SK-N-MC (cell line): ENCODE measurements around the gene SLC7A10.

Experiments
- DNase-seq: peaks from one replicate; pipeline ENCODE4 v3.0.0-alpha.2; 2011; ENCODE audit warnings: low read depth, low spot score
- H3K27ac ChIP-seq: fragments of 200-600 bp; sonication (generic); 2 replicates; pipeline ENCODE4 v1.5.1; 2016; ENCODE audit warnings: mixed run types
- H3K36me3 ChIP-seq: fragments of 200-600 bp; sonication (generic); 2 replicates; pipeline ENCODE4 v1.6.1; 2017; ENCODE audit warnings: antibody characterized with exemption, low read length, mixed read lengths; ENCODE audit not compliant: insufficient read depth
- H3K4me3 ChIP-seq: fragments of 200-600 bp; sonication (generic); 2 replicates; pipeline ENCODE4 v1.5.1; 2016
- H3K9ac ChIP-seq: fragments of 200-600 bp; sonication (generic); 2 replicates; pipeline ENCODE4 v1.8.0; 2017; ENCODE audit warnings: mixed run types, mixed read lengths; ENCODE audit not compliant: insufficient read length
- H3K9me3 ChIP-seq: fragments of 200-600 bp; sonication (generic); 2 replicates; pipeline ENCODE4 v1.6.1; 2017; ENCODE audit warnings: low read depth, mild to moderate bottlenecking, antibody characterized with exemption, low read length, moderate library complexity, mixed read lengths
- EZH2 ChIP-seq: fragments of 200-600 bp; sonication (generic); IDR thresholded peaks from one replicate; pipeline ENCODE4 v1.6.1; 2017; ENCODE audit warnings: antibody characterized with exemption
- FOXP2 ChIP-seq: optimal IDR thresholded peaks from 2 replicates; pipeline ENCODE3; 2011; ENCODE audit warnings: mild to moderate bottlenecking, moderate library complexity; ENCODE audit not compliant: insufficient read depth; ENCODE audit errors: extremely low read length, control extremely low read depth
- POLR2AphosphoS5 ChIP-seq: IDR thresholded peaks from 2 replicates; pipeline ENCODE4 v1.6.1; 2012; ENCODE audit warnings: mild to moderate bottlenecking, low read depth, low read length, borderline replicate concordance

SLC7A10 gene

DNA sequence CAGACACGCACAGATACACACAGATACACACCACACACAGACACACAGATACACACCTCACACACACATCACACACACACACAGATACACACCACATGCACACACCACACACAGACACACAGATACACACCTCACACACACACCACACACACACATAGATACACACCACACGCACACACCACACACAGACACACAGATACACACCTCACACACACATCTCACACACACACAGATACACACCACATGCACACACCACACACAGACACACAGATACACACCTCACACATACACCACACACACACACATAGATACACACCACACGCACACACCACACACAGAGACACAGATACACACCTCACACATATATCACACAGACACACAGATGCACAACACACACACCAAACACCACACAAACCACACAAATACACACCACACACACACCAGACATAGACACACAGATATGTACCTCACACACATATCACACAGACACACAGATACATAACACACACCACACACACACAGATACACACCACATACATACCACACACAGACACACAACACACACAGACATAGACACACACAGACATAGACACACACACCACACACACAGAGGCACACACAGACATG is 24.2 kb upstream of the SLC7A10 start:
- DNase-seq: no peak
- H3K9ac ChIP-seq: no peak overlapping the region
- no peaks in the 10 kb centered on the region for H3K36me3 ChIP-seq
- no peak for TF ChIP-seq POLR2AphosphoS5
- no peak for TF ChIP-seq EZH2
- TF ChIP-seq FOXP2: no peak
- H3K9me3 ChIP-seq: no peaks in the 10 kb centered on the region
- H3K27ac ChIP-seq: no peak overlapping the region
- no peak overlapping the region for H3K4me3 ChIP-seq

DNA sequence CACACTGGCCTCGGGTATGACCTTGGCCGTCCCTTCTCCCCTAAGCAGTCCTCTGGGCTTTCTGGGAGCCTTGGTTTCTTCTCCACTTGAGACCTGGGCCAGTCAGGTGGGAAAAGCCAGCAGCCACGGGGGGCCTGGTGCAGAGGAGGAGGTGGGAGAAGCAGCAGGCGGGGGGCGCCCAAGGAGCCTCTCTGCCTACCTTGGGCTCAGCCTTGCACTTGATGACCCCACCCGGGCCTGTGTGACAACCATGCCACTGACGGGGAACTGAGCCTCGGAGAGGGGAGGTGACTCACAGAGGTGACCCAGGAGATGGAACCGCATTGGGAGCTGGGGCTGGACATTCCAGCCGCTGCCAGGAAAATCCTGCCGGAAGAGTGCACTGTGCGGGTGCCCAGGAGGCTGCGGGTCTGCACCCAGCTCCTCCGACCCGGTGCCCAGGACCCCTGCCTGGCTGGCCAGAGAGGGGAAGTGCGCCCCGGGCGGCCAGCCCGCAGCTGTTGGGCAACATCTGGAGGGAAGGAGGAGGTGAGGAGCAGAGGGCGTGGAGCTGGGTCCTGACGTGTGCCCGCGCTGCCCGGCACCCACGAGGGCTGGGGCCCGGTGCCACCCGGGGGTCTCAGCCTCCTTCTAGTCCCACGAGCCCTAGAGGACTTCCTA is 23.4 kb upstream of the SLC7A10 start:
- no peak for DNase-seq
- no peaks in the 10 kb centered on the region for H3K36me3 ChIP-seq
- no peaks in the 10 kb centered on the region for H3K9me3 ChIP-seq
- no peak overlapping the region for H3K9ac ChIP-seq
- TF ChIP-seq POLR2AphosphoS5 (no peak), EZH2 (no peak), FOXP2 (no peak)
- H3K27ac ChIP-seq: no peak overlapping the region
- no peak overlapping the region for H3K4me3 ChIP-seq

DNA sequence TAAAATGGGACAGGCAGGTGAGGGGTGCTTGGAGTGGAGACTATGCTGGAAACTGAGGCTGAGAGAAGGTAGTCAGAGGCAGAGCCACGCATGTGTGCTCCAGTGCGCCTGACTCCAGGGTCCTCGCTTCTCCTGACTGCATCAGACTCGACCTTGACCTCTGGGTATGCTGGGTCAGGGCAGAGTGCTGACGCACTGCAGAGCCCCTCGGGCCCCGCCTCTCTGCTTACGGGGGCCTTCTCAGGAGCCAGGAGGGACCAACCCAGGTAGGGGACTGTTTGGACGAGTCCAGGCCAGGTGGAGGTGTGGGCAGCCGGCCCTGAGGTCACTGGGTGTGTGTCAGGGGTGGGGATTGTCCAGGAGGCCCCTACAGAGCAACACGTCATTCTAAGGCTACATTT is 22.9 kb upstream of the SLC7A10 start:
- no peak overlapping the region for H3K9ac ChIP-seq
- no peaks in the 10 kb centered on the region for H3K36me3 ChIP-seq
- DNase-seq: no peak
- H3K9me3 ChIP-seq: no peaks in the 10 kb centered on the region
- no peak overlapping the region for H3K27ac ChIP-seq
- H3K4me3 ChIP-seq: no peak overlapping the region
- no peak for TF ChIP-seq POLR2AphosphoS5
- TF ChIP-seq FOXP2: no peak

DNA sequence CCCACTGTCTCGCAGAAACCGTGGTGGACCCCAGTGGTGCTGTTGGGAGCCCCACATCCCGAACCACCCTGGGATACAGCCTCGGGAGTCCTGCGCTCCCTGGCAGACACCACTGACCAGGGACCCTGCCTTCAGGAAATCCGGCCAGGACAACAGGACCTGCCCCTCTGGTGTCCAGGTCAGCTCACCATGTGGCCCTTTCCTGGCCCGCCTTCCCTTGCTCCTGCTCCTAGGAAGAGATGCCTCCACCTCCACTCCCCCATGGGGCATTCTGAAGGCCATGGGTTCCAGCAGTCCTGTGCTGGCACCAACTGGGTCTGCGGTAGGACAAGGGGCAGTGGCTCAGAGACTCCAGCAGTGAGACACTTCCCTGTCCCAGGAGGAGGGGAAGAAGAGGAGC is 22.5 kb upstream of the SLC7A10 start:
- Histone ChIP-seq H3K9ac (no peak overlapping the region), H3K4me3 (no peak overlapping the region), H3K36me3 (no peaks in the 10 kb centered on the region), H3K27ac (no peak overlapping the region), H3K9me3 (no peaks in the 10 kb centered on the region)
- TF ChIP-seq EZH2 (no peak), POLR2AphosphoS5 (no peak), FOXP2 (no peak)
- no peak for DNase-seq

DNA sequence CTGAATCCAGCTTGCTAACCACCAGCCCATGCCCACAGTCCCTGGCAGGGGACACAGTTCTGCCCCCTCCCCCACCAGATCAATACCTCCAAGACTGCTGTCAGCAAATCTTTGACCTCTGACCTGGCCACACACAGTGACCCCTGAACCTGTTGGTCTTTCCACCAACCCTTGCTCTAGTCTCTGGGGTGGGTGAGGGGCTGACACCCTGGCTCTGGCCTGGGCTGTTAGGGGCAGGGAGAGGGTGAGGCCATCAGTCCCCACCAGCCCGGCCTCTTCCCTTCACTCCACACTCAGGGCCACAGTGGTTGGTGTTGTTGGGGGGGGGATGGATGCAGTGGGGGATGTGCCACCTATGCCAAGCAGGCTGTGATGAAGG is 21.8 kb upstream of the SLC7A10 start:
- DNase-seq: no peak
- Histone ChIP-seq H3K36me3 (no peaks in the 10 kb centered on the region), H3K9me3 (no peaks in the 10 kb centered on the region), H3K9ac (no peak overlapping the region), H3K4me3 (no peak overlapping the region), H3K27ac (no peak overlapping the region)
- TF ChIP-seq POLR2AphosphoS5 (no peak), EZH2 (no peak), FOXP2 (no peak)

DNA sequence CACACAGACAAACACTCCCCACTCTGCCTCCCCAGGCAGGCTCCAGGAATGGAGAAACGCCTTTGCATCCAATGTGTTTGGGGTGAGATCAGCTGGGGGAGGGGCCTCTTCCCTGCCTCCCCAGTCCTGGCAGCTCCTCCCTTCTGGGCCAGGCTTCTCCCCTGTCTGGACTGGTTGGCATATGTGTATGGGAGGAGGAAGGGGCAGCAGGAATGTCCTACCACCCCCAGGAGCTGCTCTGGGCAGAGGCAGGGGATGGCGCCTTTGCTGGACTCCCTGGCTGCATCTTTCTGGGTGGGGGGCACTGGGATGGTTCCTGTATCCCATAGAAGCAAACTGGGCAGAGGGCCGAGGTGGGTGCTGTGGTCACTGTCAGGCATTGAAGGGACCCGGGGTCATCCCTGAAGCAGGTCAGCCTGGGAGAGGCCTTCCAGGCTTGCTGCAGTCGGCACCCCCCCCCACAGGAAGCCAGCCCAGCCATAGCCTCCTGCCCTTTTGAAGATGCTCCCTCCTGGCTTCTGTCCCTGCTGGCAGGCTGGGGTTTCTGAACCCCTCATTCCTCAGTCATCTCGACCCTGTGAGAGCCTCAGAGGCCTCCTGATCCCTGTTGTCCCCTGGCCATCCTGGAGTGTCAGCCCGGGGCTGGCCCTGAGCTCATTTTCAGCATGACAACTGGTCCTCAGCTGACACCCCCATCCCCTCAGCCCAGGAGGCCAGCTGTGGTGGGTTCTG is 21.2 kb upstream of the SLC7A10 start:
- no peak overlapping the region for H3K9ac ChIP-seq
- H3K9me3 ChIP-seq: no peaks in the 10 kb centered on the region
- DNase-seq: no peak
- no peak overlapping the region for H3K4me3 ChIP-seq
- H3K36me3 ChIP-seq: no peaks in the 10 kb centered on the region
- no peak for TF ChIP-seq POLR2AphosphoS5
- TF ChIP-seq FOXP2: no peak
- TF ChIP-seq EZH2: no peak
- H3K27ac ChIP-seq: no peak overlapping the region

DNA sequence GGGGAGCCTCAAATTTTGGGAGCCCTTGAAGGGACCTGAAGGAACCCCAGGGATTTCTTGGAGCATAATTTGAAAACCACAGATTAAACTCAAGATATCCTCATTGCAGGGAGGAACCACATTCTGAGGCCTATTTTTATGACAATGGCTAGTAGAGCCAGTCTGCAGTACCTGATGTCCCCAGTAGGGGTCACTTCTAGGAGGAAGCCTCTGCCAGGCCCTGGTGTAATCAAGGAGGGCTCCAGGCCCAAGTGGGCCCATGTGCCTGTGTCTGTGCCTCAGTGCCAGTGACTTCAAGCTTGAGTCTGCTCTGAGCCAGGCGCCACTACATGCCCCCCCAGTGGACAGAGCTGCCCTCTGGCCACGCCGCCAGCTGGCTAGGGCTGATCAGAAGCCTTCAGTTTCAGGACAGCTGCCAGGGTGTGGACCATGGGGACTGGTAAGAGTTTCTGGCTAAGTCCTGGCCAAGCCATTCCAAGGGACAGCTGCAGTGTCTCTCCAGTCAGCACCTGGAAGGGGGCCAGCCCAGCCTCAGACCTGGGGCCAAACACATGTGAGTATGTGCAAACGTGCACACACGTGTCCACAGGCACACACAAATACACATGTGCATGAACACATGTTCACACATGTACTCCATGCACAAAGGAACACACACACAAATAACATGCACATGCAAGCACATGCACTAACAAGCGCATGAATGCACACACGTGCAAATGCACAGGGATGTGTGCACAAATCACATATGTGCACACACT is 20.5 kb upstream of the SLC7A10 start:
- Histone ChIP-seq H3K27ac (no peak overlapping the region), H3K4me3 (no peak overlapping the region), H3K9ac (no peak overlapping the region), H3K9me3 (no peaks in the 10 kb centered on the region), H3K36me3 (no peaks in the 10 kb centered on the region)
- DNase-seq: no peak
- TF ChIP-seq EZH2: no peak
- TF ChIP-seq FOXP2: no peak

DNA sequence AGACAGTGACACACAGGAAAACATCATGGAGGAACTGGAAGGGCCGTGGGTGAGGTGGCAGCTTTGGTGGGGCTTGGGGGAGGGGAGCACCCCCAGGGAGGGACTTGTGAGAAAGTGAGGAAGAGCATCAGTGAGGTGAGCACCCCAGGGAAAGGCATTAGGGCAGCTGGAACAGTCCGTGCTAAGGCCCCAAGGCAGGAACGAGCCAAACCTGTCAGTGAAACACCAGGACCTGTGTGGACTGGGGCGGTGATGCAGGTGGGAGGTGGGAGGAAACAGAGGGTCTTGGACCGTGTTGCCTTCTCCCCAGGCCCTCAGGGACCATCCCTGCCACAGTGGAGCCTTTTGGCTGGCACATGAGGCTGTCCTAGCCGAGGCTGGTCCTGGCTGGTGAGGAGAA is 17.3 kb upstream of the SLC7A10 start:
- H3K9me3 ChIP-seq: no peaks in the 10 kb centered on the region
- no peak overlapping the region for H3K4me3 ChIP-seq
- no peak overlapping the region for H3K27ac ChIP-seq
- H3K9ac ChIP-seq: no peak overlapping the region
- H3K36me3 ChIP-seq: no peaks in the 10 kb centered on the region
- DNase-seq: no peak
- no peak for TF ChIP-seq POLR2AphosphoS5
- no peak for TF ChIP-seq EZH2
- TF ChIP-seq FOXP2: no peak
